ENCODE data around the gene CEP295NL.

CEP295NL gene

DNA sequence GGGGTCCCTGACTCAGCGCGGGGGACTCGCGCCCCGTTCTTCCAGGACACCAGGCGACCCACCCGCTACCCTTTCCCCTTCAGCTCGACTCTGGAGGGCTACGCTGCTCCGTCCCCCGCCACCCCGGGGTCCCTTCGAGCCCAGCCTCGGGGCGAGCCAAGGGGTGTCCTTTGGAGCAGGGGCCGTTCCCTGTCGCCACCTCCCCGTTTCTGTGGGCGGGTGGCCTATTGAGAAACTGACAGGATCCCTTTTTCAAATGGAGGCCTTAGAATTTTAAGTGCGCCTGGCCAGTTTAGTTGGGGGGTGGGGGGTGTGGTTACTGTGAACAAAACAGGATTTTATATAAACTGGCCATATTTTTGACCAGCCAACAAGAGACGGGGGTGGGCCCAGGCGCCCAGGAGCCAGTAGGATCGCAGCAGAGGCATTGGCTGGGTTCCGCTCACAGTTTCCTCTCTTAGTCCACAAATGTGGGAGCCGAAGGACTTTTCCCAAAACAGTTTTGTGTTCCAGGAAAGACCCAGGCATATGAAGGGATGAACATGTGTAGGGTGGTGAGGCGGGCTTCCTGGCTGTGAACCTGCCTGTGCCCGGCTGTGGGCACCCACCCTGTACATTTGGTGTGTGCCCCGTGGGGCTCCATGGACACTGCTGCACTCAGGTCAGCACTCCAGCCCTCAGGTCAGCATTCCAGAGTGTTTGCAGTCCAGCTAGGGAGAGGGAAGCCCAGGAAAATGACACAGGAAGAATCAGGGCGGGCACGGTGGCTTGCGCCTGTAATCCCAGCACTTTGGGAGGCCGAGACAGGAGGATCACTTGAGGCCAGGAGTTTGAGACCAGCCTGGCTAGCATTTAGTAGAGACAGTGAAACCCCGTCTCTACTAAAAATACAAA lies 22.9 kb upstream of the CEP295NL start:
- Histone ChIP-seq H3K4me1 (ENCODE audit: control insufficient read depth, insufficient read depth, low read length) (peaks cover 31% of the 10 kb centered on the region), H3K27me3 (replicated peaks; ENCODE audit: control insufficient read depth, insufficient read depth, low read length) (no peaks in the 10 kb centered on the region), H3K4me3 (ENCODE audit: low read length) (peak overlapping the region; percentile 79), H3K36me3 (ENCODE audit: control insufficient read depth, insufficient read depth, low read length, severe bottlenecking) (no peaks in the 10 kb centered on the region), H3K9ac (ENCODE audit: low read length) (peak overlapping the region; percentile 81), H3K9me3 (ENCODE audit: control insufficient read depth, low read length) (no peaks in the 10 kb centered on the region)
- peak; percentile 72 for DNase-seq (ENCODE audit: low read depth)

DNA sequence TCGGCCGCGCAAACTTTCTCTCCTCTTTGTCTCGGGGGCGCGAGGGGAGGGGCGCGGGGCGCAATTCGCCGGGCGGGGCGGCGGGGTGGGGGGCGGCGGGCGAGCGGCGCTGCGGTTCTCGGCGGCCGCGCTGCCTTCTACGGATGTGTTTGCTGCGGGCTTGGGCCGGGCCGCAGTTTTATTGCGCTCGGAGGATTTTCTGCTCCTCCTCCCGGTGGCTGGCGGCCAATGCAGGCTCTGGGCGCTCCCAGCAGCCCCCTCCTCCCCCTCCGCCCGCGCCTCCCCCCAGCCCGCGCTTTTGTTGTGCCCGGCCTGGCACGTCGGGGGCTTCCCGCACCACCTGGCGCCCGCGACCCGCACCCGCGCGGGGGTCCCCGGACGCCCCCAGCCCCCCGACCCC lies 22.2 kb upstream of the CEP295NL start, which contains the start of gene TIMP2:
Gene TIMP2 (minus strand): TSS at position 154 of the 400 bp plus-strand sequence. CDS start 299 bp downstream, outside the sequence.
- peak within 1 kb of the TSS; percentile 89 for H3K9ac ChIP-seq (ENCODE audit: low read length)
- peaks cover 38% of the 10 kb centered on the region for H3K4me1 ChIP-seq (ENCODE audit: control insufficient read depth, insufficient read depth, low read length)

DNA sequence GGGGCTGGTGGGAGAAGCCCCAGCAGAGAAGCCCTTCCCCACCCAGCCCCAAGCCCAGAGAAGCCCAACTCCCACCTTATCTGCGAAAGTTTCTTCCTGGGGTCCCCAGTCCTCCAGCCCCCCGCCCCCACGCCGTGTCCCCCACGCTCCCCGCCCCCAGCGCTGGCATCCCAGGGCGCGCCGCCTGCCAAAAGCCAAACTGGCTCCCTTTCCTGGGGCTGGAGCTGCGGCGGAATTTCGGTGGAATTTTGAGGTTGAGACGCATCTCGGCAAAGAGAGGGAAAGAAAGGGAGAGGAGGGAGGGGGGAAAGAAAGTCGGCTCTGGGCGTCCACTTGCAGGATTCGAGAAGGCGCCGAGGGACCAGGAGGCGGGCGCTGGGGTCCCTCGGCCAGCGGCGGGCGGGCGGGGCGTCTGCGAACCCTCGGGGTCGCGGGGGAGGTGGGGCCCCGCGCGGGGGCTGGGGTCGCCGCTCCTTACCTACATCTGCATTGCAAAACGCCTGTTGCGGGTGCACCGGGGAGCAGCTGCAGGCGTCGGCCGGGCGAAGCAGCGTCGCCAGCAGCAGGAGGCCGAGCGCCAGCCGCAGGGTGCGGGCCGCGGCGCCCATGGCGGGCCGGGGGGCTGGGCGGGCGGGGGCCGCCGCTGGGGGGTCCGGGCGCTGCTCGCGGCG lies 21.6 kb upstream of the CEP295NL start:
- peaks cover 44% of the 10 kb centered on the region for H3K4me1 ChIP-seq (ENCODE audit: control insufficient read depth, insufficient read depth, low read length)
- DNase-seq (ENCODE audit: low read depth) = peak; percentile 69
- no peaks in the 10 kb centered on the region for H3K36me3 ChIP-seq (ENCODE audit: control insufficient read depth, insufficient read depth, low read length, severe bottlenecking)
- peak overlapping the region; percentile 90 for H3K4me3 ChIP-seq (ENCODE audit: low read length)
- no peaks in the 10 kb centered on the region for H3K27me3 ChIP-seq (replicated peaks; ENCODE audit: control insufficient read depth, insufficient read depth, low read length)
- H3K9me3 ChIP-seq (ENCODE audit: control insufficient read depth, low read length) = no peaks in the 10 kb centered on the region
- peak overlapping the region; percentile 89 for H3K9ac ChIP-seq (ENCODE audit: low read length)

More for the DNA sequence above, 22.2 kb upstream of the CEP295NL start, which contains the start of gene TIMP2:
- no peaks in the 10 kb centered on the region for H3K27me3 ChIP-seq (replicated peaks; ENCODE audit: control insufficient read depth, insufficient read depth, low read length)
- H3K36me3 ChIP-seq (ENCODE audit: control insufficient read depth, insufficient read depth, low read length, severe bottlenecking) = no peaks in the 10 kb centered on the region
- H3K4me3 ChIP-seq (ENCODE audit: low read length) = peak within 1 kb of the TSS; percentile 90
- peak; percentile 92 for DNase-seq (ENCODE audit: low read depth)
- no peaks in the 10 kb centered on the region for H3K9me3 ChIP-seq (ENCODE audit: control insufficient read depth, low read length)

DNA sequence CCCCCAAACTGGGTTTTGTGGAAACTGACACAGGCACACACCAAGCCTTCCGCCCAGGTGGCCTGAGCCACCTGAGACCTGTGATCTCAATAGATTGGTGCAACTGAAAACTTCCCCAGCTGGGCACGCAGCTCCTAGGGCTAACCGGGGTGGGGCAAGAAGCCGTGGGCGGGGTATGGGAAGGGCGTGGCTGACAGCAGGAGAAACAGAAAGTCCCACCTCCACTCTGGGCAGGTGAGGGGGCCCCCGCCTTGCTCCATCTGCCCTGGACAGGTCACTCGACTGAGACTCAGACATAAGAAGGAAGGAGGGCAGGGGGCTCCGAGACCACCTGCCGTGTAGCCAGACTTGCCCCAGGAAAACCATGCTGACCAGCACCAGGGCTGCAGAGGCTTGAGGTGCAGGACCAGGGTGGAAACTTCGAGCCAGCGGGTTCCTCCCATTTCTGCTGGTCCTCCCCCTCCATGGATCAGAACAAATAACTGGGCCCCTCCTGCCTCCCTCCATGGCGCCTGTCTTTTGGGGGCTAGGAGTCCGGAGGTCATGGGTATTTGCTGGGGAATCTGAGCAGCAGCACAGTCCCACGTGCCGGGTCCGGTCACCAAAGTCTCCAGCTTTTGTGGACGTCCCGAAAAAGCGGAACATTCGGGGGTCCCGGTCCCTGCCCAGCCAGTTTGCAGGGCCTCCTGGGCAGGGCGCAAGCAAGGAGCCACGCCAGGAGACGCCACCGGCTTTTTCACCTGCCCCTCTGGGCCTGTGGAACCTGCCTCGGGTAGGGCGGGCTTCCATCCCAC lies 20.9 kb upstream of the CEP295NL start:
- H3K36me3 ChIP-seq (ENCODE audit: control insufficient read depth, insufficient read depth, low read length, severe bottlenecking) = no peaks in the 10 kb centered on the region
- peaks cover 50% of the 10 kb centered on the region for H3K4me1 ChIP-seq (ENCODE audit: control insufficient read depth, insufficient read depth, low read length)
- H3K27me3 ChIP-seq (replicated peaks; ENCODE audit: control insufficient read depth, insufficient read depth, low read length) = no peaks in the 10 kb centered on the region
- peak overlapping the region; percentile 89 for H3K9ac ChIP-seq (ENCODE audit: low read length)
- peak; percentile 54 for DNase-seq (ENCODE audit: low read depth)
- peak overlapping the region; percentile 90 for H3K4me3 ChIP-seq (ENCODE audit: low read length)
- no peaks in the 10 kb centered on the region for H3K9me3 ChIP-seq (ENCODE audit: control insufficient read depth, low read length)

DNA sequence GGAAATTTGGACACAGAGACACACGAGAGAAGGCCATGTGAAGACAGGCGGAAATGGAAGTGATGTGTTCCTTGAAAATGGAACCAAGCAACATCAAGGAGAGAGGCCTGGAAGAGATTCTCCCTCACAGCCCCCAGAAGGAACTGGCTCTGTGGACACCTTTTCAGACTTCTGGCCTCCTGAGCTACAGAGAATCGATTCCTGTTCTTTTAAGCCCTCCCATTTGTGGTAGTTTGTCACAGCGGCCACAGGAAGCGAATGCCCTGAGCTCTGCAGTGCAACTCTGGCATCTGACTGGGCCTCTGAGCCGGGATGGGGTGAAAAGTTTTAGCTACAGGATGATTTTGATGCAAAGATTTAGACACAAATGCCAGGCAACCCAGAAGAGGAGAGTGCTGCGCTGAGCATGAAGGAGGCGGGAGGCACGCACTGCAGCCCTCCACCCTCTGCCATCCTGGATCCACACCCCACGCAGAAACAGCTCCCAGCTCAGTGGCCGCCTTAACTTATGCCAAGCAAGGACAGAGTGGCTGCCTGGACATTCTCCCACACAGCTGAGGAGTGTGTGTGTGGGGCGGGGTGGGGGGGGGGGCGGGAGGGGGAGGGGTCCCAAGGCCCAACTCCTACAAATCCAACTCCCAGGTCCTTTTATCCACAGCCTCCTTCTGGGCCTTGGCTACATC lies 20.0 kb upstream of the CEP295NL start:
- Histone ChIP-seq H3K9ac (ENCODE audit: low read length) (peak overlapping the region; percentile 89), H3K36me3 (ENCODE audit: control insufficient read depth, insufficient read depth, low read length, severe bottlenecking) (no peaks in the 10 kb centered on the region), H3K27me3 (replicated peaks; ENCODE audit: control insufficient read depth, insufficient read depth, low read length) (no peaks in the 10 kb centered on the region), H3K9me3 (ENCODE audit: control insufficient read depth, low read length) (no peaks in the 10 kb centered on the region), H3K4me3 (ENCODE audit: low read length) (peak overlapping the region; percentile 90), H3K4me1 (ENCODE audit: control insufficient read depth, insufficient read depth, low read length) (peaks cover 59% of the 10 kb centered on the region)
- peak; percentile 32 for DNase-seq (ENCODE audit: low read depth)

DNA sequence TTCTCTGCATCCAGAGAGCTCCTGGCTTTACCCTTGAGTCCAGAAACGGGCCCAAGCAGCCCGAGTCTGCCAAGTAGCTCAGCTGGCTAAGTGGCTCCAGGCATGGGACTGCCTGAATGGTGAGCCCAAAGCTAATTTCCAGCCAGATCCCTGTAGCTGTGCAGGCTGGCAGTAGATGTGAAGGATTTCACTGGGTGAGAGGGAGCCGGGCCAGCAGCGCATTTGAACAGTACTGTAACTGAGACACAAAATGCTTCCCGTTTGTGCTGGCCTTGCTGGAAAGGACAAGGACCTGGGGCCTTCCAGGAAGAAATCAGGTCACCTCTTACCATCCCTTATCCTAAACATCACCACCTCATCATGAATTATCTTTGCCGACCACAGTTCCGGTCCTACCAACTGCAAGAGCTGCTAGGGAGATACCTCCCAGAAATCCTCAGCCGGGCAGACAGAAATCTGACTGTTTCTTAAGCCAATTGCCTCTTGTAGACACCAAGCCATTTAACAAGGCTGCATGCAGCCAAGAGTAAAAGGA lies 18.5 kb upstream of the CEP295NL start:
- H3K36me3 ChIP-seq (ENCODE audit: control insufficient read depth, insufficient read depth, low read length, severe bottlenecking) = peaks cover 4% of the 10 kb centered on the region
- no peaks in the 10 kb centered on the region for H3K9me3 ChIP-seq (ENCODE audit: control insufficient read depth, low read length)
- peak overlapping the region; percentile 90 for H3K4me3 ChIP-seq (ENCODE audit: low read length)
- peak; percentile 36 for DNase-seq (ENCODE audit: low read depth)
- peak overlapping the region; percentile 55 for H3K9ac ChIP-seq (ENCODE audit: low read length)
- no peaks in the 10 kb centered on the region for H3K27me3 ChIP-seq (replicated peaks; ENCODE audit: control insufficient read depth, insufficient read depth, low read length)
- H3K4me1 ChIP-seq (ENCODE audit: control insufficient read depth, insufficient read depth, low read length) = peaks cover 68% of the 10 kb centered on the region

DNA sequence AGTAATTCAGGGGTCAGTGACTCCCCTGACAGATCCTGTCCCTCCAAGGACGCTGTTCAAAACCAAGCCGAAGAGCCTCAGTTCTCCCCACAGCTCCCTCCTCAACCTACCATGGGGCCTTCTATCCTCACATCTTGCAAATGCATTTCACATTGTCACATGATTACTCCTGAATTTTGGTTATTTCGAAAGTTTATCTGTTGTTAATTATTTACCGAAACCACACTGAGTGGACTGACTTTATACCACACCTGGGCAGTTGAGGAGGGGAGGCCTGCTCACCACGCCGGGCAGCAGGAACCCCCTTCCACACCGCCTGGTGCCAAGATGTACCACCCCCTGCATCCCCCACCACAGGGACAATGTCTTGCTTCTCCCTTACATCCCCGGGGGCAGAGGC lies 17.5 kb upstream of the CEP295NL start:
- DNase-seq (ENCODE audit: low read depth) = peak; percentile 24
- H3K4me1 ChIP-seq (ENCODE audit: control insufficient read depth, insufficient read depth, low read length) = peaks cover 73% of the 10 kb centered on the region
- H3K9me3 ChIP-seq (ENCODE audit: control insufficient read depth, low read length) = no peaks in the 10 kb centered on the region
- peak overlapping the region; percentile 55 for H3K9ac ChIP-seq (ENCODE audit: low read length)
- H3K27me3 ChIP-seq (replicated peaks; ENCODE audit: control insufficient read depth, insufficient read depth, low read length) = no peaks in the 10 kb centered on the region
- peak overlapping the region; percentile 90 for H3K4me3 ChIP-seq (ENCODE audit: low read length)
- H3K36me3 ChIP-seq (ENCODE audit: control insufficient read depth, insufficient read depth, low read length, severe bottlenecking) = peaks cover 4% of the 10 kb centered on the region

DNA sequence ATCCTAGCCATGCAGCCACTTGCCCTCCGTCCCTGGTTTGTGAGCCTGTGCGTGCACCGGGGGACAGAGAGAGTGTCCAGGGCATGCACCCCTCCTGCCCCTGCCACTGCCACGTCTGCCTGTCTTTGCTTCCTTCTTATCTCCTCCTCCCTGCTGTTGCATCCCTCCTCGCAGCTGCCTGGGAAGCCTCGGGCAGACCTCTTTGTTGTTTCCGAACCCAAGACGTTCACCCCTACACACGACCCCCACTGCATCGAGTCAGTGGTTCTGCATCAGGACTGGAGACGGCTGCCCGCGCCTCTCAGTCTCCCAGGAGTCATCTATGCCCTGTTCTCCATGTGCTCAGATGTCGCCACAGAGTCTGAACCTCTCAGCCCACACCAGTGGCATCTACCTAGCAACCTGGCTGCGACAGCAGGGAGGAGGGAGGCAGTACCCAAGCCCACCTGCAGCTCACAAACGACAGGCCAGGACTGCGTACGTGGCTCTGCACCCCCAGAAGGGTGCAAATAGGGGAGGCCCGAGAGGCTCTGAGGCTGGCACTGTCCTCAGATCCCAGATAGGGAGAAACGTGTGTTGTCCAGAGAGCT lies 17.0 kb upstream of the CEP295NL start:
- Histone ChIP-seq H3K9ac (ENCODE audit: low read length) (peak overlapping the region; percentile 55), H3K4me1 (ENCODE audit: control insufficient read depth, insufficient read depth, low read length) (peaks cover 75% of the 10 kb centered on the region), H3K36me3 (ENCODE audit: control insufficient read depth, insufficient read depth, low read length, severe bottlenecking) (peaks cover 4% of the 10 kb centered on the region), H3K27me3 (replicated peaks; ENCODE audit: control insufficient read depth, insufficient read depth, low read length) (no peaks in the 10 kb centered on the region), H3K9me3 (ENCODE audit: control insufficient read depth, low read length) (no peaks in the 10 kb centered on the region), H3K4me3 (ENCODE audit: low read length) (peak overlapping the region; percentile 90)
- DNase-seq (ENCODE audit: low read depth) = no peak

DNA sequence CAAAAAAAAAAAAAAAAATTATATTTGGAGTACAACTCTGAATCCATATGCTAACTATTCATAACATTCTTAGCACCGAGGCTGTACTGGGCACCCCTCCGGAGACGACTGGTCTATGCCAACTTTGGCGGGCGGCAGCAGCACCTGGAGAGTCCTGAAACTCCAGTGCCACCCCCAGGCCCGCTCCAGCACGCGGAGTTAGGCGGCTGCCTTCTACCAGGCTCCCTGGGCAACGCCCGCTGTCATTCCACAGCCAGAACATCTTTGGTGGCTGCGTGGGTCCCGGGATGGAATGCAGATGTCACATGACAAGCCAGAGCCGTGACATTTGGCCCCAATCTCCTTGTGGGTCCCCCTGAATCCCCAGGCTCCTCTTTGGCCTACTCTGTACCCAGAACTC lies 16.0 kb upstream of the CEP295NL start:
- H3K4me1 ChIP-seq (ENCODE audit: control insufficient read depth, insufficient read depth, low read length) = peaks cover 75% of the 10 kb centered on the region
- H3K4me3 ChIP-seq (ENCODE audit: low read length) = no peak overlapping the region
- no peaks in the 10 kb centered on the region for H3K27me3 ChIP-seq (replicated peaks; ENCODE audit: control insufficient read depth, insufficient read depth, low read length)
- DNase-seq (ENCODE audit: low read depth) = no peak
- H3K36me3 ChIP-seq (ENCODE audit: control insufficient read depth, insufficient read depth, low read length, severe bottlenecking) = peaks cover 4% of the 10 kb centered on the region
- no peaks in the 10 kb centered on the region for H3K9me3 ChIP-seq (ENCODE audit: control insufficient read depth, low read length)
- H3K9ac ChIP-seq (ENCODE audit: low read length) = peak overlapping the region; percentile 53
